Kidney epithelial cell (primary cell): ENCODE data around the gene HOXA13. TPM values are rescaled to one million over a fixed set of nuclear protein-coding genes. Genes with fewer than 3 reads are reported as not detected.
A peak's percentile ranks its signal among the peaks of the same experiment; 100 is the strongest.

Source experiments
- DNase-seq: peaks from one replicate; pipeline ENCODE4 v3.0.0-alpha.2; 2010; ENCODE audit warnings: low read depth
- H3K27me3 ChIP-seq: 2 replicates; pipeline ENCODE4 v1.6.0; 2011; ENCODE audit warnings: low read length; ENCODE audit not compliant: control insufficient read depth, insufficient read depth
- H3K36me3 ChIP-seq: 2 replicates; pipeline ENCODE4 v1.5.1; 2011; ENCODE audit warnings: low read length; ENCODE audit not compliant: control insufficient read depth, insufficient read depth
- H3K4me3 ChIP-seq: 2 replicates; pipeline ENCODE4 v1.5.1; 2011; ENCODE audit warnings: low read depth, mild to moderate bottlenecking, control low read depth, low read length
- total RNA-seq: library from RNA; depleted of rRNA; stranded (reverse); fragments of >200 nt; gene quantifications from 2 replicates; pipeline ENCODE4 v1.2.3, GENCODE V29; 2015
- TF ChIP-seq, protein P1 (sequence below): IDR thresholded peaks from 2 replicates; pipeline ENCODE4 v1.5.1; 2011; ENCODE audit warnings: mild to moderate bottlenecking, moderate library complexity, low read length, control low read depth, inconsistent platforms; ENCODE audit not compliant: insufficient read depth, poor library complexity, severe bottlenecking

The HOXA13 gene
- total RNA-seq, 1 donor from 2014 or later = not detected

DNA sequence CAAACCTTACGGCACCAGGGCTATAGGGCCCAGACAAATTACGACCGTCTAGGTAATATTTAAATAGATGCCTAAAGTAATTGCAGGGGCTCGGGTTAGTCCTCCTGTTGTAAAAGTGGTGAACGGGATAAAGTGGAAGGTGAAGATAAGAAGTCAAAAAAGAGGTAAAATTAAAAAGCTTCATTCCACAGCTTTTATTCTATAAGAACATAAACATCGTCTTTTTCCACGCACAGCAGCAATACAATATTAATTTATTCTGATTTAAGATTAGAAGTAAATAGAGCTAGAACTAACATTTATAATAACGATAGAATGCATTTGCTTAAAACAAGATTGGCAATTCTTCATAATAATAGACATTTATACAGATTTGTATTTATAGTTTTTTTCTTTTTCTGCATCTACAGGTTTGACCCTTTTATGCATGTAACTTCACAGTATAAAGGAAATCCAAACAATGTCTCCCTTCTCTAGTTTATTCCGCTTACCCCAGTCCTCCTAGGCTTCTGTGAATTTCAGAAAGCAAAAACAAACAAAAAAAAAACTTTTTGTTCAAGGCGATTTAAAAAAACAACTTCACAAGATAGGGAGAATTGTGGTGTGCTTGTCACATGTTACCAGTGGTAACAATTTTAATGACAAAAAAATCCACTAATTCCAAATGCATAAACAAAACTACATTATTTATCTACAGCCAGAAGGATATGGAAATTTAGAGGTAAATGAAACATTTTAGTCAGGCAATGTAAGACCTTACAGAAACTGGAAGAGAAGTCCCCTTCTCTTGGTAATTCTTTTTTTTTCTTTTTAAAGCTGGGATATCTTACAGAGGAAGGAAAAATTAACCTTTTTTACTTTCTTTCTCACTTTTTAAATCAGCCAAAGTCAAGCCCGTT is 29.2 kb downstream of the HOXA13 start:
- Histone ChIP-seq H3K27me3 (no peaks in the 10 kb centered on the region), H3K36me3 (peaks cover 2% of the 10 kb centered on the region), H3K4me3 (peak overlapping the region; percentile 72)
- TF ChIP-seq, protein P1, sequence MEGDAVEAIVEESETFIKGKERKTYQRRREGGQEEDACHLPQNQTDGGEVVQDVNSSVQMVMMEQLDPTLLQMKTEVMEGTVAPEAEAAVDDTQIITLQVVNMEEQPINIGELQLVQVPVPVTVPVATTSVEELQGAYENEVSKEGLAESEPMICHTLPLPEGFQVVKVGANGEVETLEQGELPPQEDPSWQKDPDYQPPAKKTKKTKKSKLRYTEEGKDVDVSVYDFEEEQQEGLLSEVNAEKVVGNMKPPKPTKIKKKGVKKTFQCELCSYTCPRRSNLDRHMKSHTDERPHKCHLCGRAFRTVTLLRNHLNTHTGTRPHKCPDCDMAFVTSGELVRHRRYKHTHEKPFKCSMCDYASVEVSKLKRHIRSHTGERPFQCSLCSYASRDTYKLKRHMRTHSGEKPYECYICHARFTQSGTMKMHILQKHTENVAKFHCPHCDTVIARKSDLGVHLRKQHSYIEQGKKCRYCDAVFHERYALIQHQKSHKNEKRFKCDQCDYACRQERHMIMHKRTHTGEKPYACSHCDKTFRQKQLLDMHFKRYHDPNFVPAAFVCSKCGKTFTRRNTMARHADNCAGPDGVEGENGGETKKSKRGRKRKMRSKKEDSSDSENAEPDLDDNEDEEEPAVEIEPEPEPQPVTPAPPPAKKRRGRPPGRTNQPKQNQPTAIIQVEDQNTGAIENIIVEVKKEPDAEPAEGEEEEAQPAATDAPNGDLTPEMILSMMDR = no peak
- DNase-seq = no peak

DNA sequence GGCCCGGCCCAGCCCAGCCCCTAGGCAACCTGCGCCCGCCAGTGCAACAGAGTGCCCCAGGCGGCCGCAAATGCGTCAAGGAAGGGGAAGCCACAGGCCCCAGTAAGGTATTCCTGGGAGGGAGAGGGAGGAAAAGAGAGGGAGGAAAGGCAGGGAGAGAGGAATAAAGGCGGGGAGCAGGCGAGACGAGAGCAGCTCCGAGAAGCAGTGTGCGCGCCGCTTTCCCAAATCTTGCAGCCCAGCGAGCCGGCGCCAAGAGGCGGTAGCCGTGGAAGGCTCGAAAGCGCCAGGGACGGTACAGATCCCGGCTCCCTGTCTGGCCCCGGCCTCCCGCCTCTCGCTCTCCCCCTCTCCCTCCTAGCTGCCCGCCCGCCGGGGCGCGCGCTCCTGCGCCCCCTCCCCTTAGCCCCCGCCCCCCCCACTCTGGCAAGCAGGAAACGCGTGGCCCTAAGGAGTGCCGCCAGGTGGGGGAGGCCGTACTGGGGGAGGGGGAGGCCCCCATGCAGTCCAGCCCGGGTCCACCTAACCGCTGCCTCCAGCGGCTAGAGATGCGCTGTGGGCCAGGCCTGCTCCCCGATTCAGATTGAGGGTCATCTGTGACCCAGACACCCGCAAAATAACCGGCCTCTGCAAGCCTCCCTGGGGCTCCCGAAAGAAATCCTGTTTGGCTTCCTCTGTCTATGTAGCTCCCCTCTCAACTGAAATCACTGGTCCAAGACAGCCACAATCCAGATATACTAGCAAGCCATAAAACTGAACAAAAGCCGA is 30.0 kb downstream of the HOXA13 start:
- no peaks in the 10 kb centered on the region for H3K27me3 ChIP-seq
- TF ChIP-seq, protein P1 = no peak
- peak overlapping the region; percentile 72 for H3K4me3 ChIP-seq
- DNase-seq = no peak
- H3K36me3 ChIP-seq = peaks cover 2% of the 10 kb centered on the region

DNA sequence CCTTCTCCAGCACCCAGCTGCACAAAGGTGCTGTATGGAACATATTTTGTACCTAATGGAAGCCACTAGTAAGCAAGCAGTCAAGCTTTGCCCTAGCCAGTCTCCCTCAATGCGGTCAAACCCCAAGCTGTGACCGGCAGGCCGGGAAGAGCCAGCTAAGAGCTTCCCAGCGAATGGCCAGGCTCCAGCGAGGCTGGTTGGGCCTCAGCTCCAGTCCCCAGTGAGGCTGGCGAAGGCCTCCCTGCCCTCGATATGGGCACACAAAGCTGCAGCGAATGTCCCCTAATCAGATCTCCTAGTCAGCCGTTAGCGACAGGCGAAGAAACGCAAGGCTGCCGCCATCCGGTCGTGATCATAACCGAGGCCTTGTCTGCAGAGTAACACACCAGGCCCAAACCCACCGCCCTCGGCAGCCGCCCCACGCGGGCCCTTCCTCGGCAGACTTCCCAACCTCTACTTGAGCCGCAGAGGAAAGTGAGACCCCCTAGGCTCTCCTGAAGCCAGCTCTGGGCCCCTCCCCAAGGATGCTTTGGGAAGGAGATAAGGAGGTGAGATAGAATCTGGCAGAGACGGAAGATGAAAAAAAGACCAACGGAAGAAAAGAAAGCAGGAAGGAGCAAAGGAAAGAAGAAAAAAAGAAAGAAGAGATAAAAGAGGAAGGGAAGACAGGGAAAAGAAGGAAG is 31.5 kb downstream of the HOXA13 start:
- Histone ChIP-seq H3K36me3 (peaks cover 7% of the 10 kb centered on the region), H3K27me3 (no peaks in the 10 kb centered on the region), H3K4me3 (peak overlapping the region; percentile 72)
- TF ChIP-seq, protein P1 = no peak
- DNase-seq = no peak

DNA sequence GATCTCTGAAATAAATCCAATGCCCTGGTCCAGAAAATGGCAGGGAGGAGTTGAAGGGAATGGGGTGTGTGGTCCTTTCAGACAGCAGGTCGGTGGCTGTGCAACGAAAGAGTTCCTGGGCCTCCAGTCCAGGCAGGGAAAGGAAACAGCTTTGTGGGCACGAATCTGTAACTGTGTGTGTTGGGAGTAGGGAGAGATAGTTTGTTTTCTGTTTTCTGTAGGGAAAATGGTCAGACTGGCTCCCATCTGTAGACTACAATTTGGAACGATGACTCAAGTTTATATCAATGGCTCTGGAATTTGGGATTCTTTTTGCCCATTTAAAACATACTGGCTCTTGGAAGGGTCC is 32.0 kb downstream of the HOXA13 start:
- TF ChIP-seq, protein P1 = no peak
- H3K4me3 ChIP-seq = peak overlapping the region; percentile 72
- H3K36me3 ChIP-seq = peaks cover 6% of the 10 kb centered on the region
- no peaks in the 10 kb centered on the region for H3K27me3 ChIP-seq
- no peak for DNase-seq

DNA sequence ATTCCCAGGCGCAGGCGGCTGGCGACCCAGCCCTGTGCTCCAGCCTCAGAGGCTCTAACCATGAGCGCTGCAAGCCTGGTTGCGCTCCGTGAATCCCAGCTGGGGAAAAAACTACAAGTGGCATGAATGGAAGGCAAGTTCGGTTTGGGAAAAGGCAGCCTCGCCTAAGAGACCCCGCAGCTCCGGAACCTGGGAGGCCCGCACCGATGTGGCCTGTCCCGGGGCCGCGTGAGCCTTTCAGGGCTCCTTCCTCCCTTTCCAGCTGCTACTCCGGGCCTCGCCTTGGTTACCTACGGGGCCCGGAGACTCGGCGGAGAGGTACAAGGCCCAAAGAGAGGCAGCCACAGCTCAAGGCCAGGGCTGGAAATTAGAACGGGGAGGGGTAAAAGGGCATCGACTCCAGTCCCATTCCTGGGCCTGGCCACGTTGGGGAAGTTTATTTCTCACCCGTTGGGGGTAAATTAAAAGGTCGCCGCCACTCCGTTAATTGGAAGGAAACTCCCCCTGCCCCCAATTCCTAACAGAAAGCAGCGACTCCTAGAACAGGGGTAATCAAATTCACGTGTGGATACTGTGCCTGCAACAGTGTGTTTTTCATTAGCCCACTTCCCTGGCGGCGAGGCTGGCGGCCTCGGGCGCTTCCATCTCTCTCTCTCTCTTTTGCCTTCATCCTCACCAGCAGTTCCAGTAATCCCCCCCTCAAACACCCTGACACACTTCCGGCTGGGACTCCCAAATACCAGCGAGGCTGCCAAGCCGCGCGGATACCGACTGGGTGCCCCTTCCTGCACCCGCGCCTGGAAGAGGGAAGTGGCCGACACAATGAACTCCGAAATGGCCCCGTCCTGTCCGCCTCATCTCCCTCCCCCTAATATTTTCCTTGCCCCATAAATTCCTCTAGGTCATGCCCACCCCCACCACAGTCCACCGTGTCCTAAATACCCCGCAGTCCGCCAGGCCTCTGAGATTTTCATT is 33.1 kb downstream of the HOXA13 start:
- Histone ChIP-seq H3K4me3 (peak overlapping the region; percentile 72), H3K36me3 (peaks cover 6% of the 10 kb centered on the region), H3K27me3 (no peaks in the 10 kb centered on the region)
- TF ChIP-seq, protein P1 = no peak
- no peak for DNase-seq
